ENCODE data around the gene BAHD1. TPM values are rescaled to one million over a fixed set of nuclear protein-coding genes. Genes with fewer than 3 reads are reported as not detected.
"Not testable (repeated sequence)": the region's sequence is repeated elsewhere in the genome, so short reads cannot be mapped to it uniquely, and the experiment has no call there.

The BAHD1 gene
- total RNA-seq, 1 donor from 2014 or later, result 28.4 TPM

- Mint-ChIP-seq H3K27ac (no peak overlapping the region), H3K36me3 (ENCODE audit: low read depth) (peaks cover 4% of the 10 kb centered on the region), H3K4me1 (peaks cover 45% of the 10 kb centered on the region), H3K27me3 (no peaks in the 10 kb centered on the region), H3K9me3 (no peaks in the 10 kb centered on the region), H3K4me3 (no peak overlapping the region)
- intact Hi-C loops (cut with micrococcal nuclease), result no loop called here
- DNase-seq (no peak), ATAC-seq (ENCODE audit: low read depth) (no peak)
- POLR2A ChIA-PET, result interaction anchor here (0.7 kb wide), 1 partner anchor 24 kb away, joined by 3 read pairs; no protein-coding TSS in a partner anchor
- CTCF ChIA-PET, result no interaction called here
- no peak for TF ChIP-seq CTCF (IDR thresholded peaks at IDR 0.05)
Observed at GRCh38 chr15:40448354-40448753, 7.6 kb downstream of the BAHD1 start.

DNA sequence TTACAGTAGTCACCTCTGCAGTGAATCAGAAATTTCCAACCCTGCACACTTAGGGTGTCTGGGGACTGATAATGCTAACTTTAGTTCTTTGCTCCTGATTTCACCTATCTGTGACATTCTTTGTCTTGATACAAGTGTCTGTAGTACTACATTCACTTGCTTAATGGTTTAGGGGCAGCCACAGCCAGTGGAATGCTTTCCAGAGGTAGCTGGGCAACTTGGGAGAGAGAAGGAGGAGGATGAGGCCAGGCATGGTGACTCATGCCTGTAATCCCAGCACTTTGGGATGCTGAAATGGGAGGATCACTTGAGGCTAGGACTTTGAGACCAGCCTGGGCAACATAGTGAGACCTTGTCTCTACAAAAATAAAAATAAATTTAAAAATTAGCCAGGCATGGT is 8.5 kb downstream of the BAHD1 start:
- H3K36me3 Mint-ChIP-seq (ENCODE audit: low read depth), result peaks cover 4% of the 10 kb centered on the region
- ATAC-seq (ENCODE audit: low read depth) (no peak), DNase-seq (no peak)
- H3K4me1 Mint-ChIP-seq, result peaks cover 45% of the 10 kb centered on the region
- H3K27ac Mint-ChIP-seq, result no peak overlapping the region
- ChIA-PET POLR2A (no interaction called here), CTCF (no interaction called here)
- intact Hi-C loops (cut with micrococcal nuclease), result no loop called here
- TF ChIP-seq CTCF (IDR thresholded peaks at IDR 0.05), result no peak
- H3K27me3 Mint-ChIP-seq, result no peaks in the 10 kb centered on the region
- H3K9me3 Mint-ChIP-seq, result no peaks in the 10 kb centered on the region
- H3K4me3 Mint-ChIP-seq, result no peak overlapping the region

GRCh38 chr15:40450047-40450446 is 9.3 kb downstream of the BAHD1 start:
- POLR2A ChIA-PET, result no interaction called here
- no peak for DNase-seq
- Mint-ChIP-seq H3K27me3 (no peaks in the 10 kb centered on the region), H3K4me1 (peaks cover 48% of the 10 kb centered on the region), H3K27ac (no peak overlapping the region), H3K9me3 (no peaks in the 10 kb centered on the region), H3K4me3 (no peak overlapping the region), H3K36me3 (ENCODE audit: low read depth) (peaks cover 4% of the 10 kb centered on the region)
- TF ChIP-seq CTCF (IDR thresholded peaks at IDR 0.05), result no peak
- no peak for ATAC-seq (ENCODE audit: low read depth)
- CTCF ChIA-PET, result no interaction called here
- intact Hi-C loops (cut with micrococcal nuclease), result no loop called here

DNA sequence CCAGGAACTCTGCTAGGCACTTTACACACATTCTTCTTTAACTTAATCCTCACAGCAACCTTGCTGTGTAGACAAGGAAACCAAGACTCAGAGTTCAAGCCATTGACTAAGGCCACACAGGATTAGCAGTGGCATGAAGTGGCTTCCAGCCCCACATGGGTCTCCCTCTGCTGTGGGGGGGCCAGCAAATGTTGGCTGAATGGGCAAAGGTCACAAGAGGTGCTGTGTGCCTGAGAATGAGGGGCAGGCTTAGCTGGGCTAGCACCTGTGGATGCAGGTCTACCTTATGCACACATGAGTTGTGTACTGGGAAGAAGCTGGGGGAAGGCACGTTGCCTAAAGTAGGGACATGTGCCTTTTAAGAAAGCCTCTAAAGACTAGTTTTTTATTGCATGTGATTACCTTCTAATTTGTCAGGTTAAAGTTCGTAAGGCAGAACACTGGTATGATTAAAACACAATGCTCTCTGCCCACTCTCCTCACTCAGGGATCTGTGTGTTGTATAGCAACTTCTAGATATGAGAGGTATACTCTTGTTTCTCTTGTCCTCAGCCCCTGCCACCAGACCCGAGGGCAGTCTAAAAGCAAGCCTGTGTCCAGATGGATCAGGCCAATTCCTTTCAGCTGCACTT is 10.9 kb downstream of the BAHD1 start:
- Mint-ChIP-seq H3K4me3 (peak overlapping the region; percentile 21), H3K4me1 (peaks cover 51% of the 10 kb centered on the region), H3K27ac (no peak overlapping the region), H3K27me3 (no peaks in the 10 kb centered on the region), H3K36me3 (ENCODE audit: low read depth) (peaks cover 2% of the 10 kb centered on the region), H3K9me3 (no peaks in the 10 kb centered on the region)
- CTCF ChIA-PET, result interaction anchor here (1.5 to 2.2 kb wide), 2 partner anchors 9 to 29 kb away, joined by 4 to 8 read pairs; no protein-coding TSS in a partner anchor
- POLR2A ChIA-PET, result no interaction called here
- intact Hi-C loops (cut with micrococcal nuclease), result no loop called here
- TF ChIP-seq CTCF (IDR thresholded peaks at IDR 0.05), result no peak
- no peak for ATAC-seq (ENCODE audit: low read depth)
- DNase-seq, result no peak

- H3K27me3 Mint-ChIP-seq, result no peaks in the 10 kb centered on the region
- peaks cover 51% of the 10 kb centered on the region for H3K4me1 Mint-ChIP-seq
- no peak for TF ChIP-seq CTCF (IDR thresholded peaks at IDR 0.05)
- CTCF ChIA-PET, result interaction anchor here (2.2 kb wide), 1 partner anchor 10 kb away, joined by 8 read pairs; no protein-coding TSS in a partner anchor
- POLR2A ChIA-PET, result no interaction called here
- H3K36me3 Mint-ChIP-seq (ENCODE audit: low read depth), result peaks cover 2% of the 10 kb centered on the region
- ATAC-seq (ENCODE audit: low read depth) (peak; percentile 69), DNase-seq (no peak)
- intact Hi-C loops (cut with micrococcal nuclease), result no loop called here
- H3K27ac Mint-ChIP-seq, result peak overlapping the region; percentile 24
- H3K9me3 Mint-ChIP-seq, result no peaks in the 10 kb centered on the region
- peak overlapping the region; percentile 21 for H3K4me3 Mint-ChIP-seq
Observed at GRCh38 chr15:40452296-40453090, 11.7 kb downstream of the BAHD1 start.

- peaks cover 51% of the 10 kb centered on the region for H3K4me1 Mint-ChIP-seq
- peak; percentile 49 for ATAC-seq (ENCODE audit: low read depth)
- H3K27me3 Mint-ChIP-seq; CTCF ChIA-PET; H3K36me3 Mint-ChIP-seq (ENCODE audit: low read depth); POLR2A ChIA-PET; DNase-seq; H3K9me3 Mint-ChIP-seq; intact Hi-C loops (cut with micrococcal nuclease): not testable (repeated sequence)
- H3K27ac Mint-ChIP-seq, result peak overlapping the region; percentile 30
- peak overlapping the region; percentile 24 for H3K4me3 Mint-ChIP-seq
Observed at GRCh38 chr15:40453941-40454340, 13.2 kb downstream of the BAHD1 start.
